Effector CD4-positive, alpha-beta T cell (primary cell): ENCODE measurements around the gene ZFPM1.

Experiments used
- DNase-seq: peaks from one replicate; pipeline ENCODE4 v3.0.0-alpha.2; 2020

The ZFPM1 gene

DNA sequence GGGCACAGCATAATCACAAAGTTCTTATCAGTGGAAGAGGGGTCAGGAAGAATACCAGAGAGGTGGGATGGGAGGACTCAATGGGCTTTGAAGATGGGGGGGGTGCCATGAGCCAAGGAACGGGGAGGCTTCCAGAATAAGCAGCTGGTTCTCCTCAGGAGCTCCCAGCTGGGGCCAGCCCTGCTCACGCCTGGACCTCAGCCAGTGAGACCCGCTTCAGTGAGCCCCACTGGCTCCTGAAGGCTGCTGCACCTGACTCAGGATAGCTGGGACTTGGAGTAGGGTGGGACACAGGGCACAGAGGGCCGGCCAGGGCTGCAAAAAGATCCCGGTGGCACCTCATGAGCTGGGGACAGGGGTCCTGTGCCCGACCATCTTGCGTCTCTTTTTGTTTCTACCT lies 92.7 kb downstream of the ZFPM1 start:
- DNase-seq: no peak

DNA sequence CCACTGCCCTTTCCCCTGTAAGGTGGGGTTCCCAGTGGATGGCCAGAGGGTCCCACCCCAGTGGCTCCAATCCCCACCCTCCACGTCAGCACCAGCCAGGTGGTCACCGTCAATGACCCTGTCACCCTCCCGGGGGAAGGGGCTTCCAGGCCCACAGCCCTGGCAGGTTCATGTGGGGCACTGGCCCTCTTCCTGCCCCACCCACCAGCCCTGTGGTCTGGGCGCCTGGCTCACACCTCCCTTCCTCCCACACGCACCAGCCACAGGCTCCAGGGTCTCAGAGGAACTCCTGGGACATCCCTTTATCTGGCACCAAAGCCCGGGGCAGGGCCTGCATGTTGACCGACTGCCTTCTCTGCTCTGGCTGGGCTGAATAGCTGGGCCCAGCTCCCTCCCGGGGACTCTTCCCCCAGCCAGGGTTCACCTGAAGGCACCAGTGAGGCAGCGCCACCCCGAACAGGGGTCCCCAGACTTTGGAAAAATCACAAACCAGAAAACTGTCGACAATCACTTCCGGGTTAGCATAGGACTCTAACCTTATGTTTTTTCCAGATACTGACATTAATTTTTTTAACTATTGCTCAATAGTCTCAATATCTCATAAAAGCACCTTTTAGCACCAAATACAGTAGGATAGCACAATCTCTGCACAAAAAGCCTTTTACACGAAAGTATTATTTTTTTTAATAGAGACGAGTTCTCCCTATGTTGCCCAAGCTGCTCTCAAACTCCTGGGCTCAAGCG lies 95.2 kb downstream of the ZFPM1 start:
- DNase-seq: no peak

DNA sequence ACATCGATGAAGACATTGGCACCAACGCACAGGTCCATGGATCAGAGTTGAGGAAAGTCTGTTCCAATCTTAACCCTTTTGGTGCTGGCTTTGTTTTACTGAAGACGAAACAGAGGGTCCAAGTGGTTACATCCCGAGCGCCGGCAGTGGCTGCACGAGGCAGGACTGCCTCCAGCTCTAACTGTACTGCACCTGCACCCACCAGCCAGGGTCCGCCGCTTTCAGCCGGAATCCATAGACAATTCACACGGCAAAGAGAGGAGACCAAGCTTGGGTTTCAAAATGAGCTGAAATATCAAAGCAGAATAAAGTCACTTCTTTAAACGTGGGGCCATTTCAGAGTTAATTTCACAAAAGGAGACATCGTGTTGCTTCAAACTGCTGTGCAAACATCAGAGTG lies 95.9 kb downstream of the ZFPM1 start:
- no peak for DNase-seq

DNA sequence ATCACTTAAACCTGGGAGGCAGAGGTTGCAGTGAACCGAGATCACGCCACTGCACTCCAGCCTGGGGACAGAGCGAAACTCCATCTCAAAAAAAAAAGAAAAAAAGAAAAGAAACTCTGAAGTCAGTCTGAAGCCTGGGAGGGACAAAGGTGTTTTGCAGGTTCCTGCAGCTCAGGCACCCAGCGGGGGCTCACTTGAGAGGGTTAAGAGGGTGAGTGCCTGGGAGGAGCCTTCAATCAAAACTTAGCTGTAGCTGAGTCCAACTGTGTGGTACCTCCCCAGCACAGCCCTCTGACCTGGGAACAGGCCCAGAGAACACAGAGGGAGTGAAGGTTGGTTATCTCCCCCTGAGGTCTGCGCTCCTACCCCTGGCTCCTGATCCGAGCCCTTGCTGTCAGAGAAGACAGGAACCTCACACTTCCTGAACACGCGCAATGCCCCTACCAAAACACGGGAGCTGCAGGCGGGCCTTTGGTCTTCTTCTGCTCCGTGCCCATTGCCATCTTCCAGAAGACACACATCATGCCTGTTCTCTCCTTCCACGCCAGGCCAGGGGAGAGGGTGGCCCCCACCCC lies 96.7 kb downstream of the ZFPM1 start:
- DNase-seq: no peak

DNA sequence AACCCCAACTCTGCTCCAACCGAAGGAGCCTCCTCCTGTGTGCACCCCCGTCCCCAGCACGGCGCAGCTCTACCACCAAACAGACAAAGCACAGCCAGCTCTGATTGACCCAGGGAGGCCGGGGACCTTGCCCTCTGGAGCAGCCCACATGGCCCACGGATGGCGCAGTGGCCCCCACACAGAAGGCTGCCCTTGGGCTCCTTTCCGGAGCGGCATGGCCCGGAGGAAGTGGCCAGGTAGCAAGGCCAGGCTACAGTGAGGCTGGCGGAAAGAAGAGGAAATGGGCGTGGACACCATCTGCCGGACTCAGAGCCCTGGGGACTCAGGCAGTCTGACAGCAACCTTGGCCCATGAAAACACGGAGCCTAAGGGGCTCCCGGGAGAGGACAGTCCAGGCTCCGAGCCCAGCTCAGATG lies 97.2 kb downstream of the ZFPM1 start:
- DNase-seq: no peak

DNA sequence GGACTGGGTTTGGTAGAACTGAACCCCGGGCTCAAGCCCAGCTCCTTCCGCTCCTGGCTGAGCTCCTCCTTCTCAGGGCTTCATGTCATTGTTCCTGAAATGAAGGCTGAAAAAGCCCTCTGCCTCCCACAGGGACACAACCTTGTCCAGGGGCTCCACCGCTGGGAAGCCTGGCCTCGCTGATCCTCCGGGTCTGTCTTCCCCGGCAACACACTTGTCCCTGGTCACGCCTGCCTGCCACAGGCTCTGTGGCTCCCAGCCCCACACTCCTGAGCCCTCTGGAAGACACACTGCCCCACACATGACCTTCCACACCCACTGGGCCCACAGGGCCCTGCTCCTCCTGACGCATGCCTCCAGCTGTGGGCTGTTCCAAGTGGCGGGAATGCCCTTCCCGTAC lies 99.1 kb downstream of the ZFPM1 start:
- no peak for DNase-seq

DNA sequence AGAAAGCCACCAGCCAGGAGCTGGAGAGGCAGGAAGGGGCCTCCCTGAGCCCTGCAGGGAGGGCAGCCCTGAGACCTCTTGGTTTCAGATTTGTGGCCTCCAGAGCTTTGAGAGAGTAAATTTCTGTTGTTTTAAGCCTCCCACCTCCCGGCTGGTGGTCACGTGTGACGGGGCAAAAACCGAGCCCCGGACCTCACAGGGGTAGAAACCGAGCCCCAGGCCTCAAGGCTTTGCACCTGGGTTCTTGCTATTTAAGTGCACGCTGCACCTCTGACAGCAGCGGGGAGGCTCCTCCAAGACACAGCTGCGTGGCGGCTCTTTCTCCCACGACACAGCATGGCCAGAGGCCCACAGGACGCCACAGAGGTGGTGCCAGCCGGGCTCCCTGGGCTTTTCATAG lies 99.7 kb downstream of the ZFPM1 start:
- no peak for DNase-seq

DNA sequence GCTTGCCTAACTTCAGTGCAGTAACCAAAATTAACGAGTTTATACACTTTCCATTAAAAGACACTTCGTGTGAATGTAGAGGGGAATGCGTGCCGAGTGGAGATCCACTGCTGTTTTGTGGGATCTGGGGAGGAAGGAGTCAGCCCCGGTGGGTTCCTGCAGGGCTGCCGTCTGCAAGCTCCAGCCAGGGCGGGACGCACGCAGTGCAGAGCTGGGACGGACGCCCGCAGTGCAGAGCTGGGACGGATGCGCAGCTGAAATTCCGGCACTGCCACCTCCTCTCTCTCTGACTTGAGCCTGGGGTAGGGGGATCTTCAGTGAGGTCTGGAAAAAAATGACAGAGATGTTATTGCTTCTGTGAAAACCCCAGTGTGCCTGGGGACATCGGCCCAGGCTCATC lies 100.7 kb downstream of the ZFPM1 start:
- DNase-seq: no peak

DNA sequence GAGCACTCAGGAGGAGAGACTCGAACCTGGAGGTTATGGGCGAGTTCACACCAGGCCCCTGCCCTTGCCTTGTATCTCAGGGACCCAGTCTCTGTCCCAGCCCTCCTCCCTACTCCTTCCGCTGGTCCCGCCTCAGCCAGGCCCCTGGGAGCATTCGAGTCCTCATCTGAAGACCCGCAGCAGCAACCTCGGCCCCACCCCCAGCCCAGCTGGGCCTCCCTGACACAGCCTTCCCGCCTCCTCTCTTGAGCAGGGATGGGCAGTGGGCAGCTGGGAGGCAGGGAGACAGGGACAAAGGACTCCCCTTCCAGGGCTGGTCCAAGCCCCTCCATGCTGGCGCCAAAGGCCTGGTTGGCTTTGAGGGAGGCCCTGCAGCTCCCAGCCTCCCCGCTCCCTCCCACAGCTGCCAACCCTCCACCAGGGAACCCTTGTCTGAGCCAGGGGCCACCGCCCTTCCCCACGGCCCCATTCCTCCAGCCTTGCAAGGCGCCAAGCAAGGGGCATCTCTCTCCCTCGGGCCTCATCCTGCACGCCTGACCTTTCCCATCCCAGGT lies 101.7 kb downstream of the ZFPM1 start:
- no peak for DNase-seq

DNA sequence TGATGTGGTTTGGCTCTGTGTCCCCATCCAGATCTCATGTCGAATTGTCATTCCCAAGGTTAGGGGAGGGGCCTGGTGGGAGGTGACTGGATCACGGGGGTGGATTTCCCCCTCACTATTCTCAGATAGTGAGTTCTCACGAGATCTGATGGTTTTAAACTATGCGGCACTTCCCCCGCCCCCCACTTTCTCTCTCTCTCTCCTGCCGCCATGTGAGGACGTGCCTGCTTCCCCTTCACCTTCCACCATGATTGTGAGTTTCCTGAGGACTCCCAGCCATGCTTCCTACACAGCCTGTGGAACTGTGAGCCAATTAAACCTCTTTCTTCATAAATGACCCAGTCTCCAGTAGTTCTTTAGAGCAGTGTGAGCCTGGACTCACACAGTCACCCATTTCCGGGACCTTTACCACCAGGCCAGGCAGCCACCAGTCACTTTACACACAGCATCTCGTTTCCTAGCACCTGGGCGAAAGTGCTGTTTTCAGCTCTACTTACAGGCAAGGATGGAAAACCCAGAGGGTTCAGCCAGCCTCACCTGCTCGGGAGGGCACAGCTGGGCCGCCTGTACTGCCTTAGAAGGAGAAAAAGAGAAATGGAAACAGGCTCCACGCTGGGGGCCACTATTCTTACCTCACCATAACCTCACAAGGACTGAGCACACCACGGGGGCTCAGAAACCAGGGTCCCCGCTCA lies 103.4 kb downstream of the ZFPM1 start:
- DNase-seq: no peak

DNA sequence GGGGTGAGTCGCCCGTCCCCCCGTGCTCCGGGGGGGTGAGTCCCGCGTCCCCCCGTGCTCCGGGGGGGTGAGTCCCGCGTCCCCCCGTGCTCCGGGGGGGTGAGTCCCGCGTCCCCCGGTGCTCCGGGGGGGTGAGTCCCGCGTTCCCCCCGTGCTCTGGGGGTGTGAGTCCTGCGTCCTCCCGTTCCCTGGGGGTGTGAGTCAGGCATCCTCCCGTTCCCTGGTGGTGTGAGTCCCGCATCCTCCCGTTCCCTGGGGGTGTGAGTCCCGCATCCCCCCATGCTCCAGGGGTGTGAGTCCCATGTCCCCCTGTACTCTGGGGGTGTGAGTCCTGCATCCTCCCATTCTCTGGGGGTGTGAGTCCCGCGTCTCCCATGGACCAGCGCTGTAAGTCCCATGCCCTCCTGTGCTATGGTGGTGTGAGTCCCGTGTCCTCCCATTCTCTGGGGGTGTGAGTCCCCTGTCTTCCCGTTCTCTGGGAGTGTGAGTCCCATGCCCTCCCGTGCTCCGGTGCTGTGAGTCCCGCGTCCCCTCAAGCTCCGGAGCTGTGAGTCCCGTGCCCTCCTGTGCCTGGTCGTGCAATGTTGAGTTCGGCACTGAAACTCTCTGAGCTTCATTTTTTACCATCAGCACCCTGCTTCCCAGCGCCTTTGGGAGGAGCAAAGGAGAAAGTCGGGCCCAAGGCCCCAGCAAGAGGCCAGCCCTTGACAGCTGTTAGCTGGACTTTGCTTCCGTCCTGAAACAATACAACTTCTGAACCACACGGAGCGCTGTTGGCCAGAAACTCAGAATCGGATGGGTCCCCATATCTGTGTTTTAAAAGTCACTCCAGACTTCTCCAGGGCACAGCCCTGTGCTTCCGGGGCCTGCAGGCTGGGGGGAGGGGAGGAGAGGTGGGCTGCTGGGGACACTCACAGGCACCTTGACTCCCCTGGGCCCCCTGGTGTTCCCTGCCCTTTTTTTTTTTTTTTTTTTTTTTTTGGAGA lies 105.7 kb downstream of the ZFPM1 start:
- DNase-seq: no peak

DNA sequence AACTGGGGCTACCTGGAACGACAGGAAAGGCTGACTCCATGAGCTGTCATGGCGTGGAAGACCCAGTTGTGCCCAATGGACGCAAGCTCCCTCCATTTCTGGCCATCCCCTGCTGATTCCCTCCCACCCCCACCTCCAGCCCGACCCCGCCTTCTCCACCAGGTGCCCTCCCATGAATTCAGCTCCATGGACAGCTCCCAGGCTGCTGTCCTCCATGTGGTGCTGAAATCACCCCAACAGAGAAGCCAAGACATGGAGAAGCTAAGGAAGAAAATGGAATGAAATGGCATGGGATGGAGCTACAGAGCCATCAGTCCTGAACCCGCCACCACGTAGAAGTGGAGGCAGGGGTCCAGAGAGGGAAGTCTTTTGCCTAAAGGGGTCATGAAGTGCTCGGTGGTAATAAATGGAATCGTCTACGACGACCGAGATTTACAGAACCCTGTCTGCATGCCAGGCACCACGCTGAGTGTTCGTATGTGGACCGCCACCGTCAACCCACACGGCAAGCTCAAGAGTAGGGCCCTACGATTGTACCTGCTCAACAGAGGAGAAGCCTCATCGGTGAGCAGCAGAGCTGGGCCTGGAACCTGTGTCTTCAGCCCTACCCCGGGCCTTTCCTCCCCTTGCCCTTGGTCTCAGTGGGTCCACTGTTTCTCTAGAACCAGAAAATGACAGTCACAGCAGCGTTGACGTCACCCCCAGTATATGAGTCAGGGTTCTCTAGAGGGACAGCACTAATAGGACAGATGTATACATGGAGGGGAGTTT lies 107.8 kb downstream of the ZFPM1 start:
- DNase-seq: no peak

DNA sequence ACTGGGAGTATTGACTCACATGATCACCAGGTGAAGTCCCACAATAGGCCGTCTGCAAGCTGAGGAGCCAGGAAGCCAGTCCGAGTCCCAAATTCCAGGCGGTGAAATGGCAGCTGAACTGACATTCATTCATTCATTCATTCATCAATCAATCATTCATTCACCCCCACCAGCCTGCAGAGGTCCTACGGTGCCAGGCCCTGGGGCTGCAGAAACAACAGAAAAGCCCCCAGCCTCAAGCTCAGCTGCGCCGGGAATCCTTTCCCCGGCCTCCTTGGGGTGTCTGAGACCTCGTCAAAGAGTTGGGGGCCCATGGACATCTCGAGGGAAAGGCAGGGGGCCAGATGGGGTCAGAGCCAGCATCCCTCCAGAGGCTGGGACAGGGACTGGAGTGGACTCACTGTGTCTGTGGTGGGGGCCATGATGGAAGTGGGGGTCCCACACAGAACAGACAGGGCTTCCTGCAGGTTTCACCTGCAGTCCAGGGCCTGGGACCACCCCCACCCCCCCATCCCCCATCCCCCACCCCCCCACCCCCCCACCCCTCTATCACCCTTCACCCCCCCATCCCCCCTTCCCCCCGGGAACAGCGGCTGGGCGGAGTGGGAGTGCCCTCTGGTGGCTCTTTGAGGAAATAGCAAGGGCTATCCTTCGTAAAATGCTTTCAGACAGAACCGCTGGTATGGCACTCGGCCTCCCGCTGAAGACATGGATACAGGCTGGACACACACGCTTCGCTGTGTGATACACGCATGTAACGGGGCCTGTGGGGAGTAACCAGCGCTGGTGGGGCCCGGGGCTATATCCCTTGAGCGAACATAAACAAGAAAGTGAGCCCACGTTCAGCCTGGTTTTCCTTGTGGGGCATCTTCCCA lies 108.6 kb downstream of the ZFPM1 start:
- DNase-seq: peak; percentile 36

DNA sequence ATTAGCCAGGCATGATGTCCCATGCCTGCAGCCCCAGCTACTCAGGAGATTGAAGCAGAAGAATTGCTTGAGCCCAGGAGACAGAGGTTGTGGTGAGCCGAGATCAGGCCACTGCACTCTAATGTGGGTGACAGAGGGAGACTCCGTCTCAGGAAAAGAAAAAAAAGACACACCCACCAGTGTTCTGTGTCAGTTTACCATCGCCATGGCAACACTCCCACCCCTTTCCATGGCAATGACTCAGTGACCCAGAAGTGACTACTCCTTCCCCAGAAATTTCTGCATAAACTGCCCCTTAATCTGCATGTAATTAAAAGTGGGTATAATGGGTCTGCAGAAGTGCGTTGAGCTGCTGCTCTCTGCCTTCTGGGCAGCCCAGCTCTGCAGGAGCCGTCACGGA lies 113.1 kb downstream of the ZFPM1 start:
- no peak for DNase-seq

DNA sequence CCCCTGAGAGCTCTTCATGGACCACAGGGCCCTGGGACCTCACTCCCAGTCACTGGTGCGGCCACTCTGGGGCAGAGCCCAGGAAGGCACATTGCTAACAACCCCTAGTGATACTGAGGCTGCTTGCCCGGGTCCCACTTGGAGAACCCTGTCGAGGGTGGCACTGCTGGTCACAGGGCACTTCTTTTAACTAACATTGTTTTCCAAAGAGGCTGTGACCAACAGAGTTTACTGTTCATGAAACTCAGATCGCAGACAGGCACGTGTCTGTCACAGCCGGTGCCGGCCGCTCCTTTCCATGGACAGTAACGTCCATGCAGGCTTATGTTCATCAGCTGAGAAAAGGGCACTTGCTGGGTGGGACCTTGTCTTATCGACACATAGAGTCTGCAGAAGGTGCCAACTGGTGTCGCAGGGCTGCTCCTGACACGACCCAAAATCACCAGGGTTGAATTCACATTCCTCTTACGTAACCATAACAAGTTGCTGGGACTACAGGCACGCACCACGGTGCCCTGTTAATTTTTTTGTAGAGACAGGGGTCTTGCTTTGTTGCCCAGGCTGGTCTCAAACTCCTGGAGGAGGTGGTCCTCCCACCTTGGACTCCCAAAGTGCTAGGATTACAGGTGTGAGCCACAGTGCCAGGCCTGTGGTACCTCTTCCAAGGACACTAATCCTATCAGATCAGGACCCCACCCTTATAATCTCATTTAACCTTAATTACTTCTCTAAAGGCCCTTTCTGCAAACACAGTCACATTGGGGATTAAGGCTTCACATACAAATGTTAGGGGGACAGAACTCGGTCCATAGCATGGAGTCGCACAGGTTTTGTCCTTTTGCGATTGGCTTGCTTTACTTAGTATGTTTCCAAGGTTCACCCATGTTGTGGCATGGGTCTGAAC lies 115.9 kb downstream of the ZFPM1 start:
- DNase-seq: no peak

DNA sequence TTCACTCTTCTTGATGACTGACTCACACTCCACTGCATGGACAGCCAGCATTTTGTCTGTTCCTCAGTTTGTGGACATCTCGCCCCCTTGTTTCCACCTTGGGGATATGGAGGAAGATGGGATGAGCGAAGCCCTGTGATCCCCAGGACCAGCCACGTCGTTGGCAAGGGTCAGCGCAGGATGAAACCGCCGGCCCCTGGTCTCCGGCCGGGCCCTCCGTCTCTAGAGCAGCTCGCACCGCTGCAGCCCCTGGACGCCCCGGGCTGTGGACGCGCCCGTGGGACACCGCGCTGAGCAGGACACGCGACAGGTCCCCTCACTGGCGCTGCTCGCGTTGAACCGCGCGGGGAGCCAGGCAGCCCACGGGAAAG lies 116.5 kb downstream of the ZFPM1 start:
- no peak for DNase-seq

DNA sequence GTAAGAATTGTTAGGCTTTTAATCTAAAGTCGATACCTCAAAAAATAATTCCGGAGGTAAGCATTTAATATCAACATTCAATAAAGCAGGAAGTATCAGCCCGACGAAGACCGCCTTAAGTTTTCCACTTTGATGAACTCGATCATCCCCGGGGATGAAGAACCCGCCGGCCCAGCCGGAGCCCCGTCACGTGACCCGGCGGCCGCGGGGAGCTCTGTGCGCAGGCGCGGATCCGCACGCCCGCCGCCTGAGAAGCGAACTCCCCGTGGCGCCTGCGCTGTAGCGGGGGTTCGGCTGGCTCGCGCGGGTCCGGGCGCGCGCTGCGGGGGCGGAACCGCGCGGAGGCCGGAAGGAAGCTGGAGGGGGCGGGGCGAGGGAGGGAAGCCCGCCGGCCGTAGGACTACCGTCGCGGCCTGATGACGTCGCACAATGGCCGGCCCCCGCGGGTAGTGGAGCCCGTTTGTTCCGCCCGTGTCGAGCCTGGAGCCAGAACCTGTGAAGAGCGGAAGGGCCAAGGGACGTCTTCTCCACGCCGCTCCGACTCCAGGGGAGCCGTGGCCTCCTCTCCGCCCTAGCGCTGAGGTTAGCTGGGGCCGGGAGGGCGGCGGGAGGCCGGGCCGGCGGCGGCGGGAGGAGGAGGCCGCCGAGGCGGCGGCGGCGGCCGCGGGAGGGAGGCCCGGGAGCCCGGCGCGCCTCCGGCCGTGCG lies 117.1 kb downstream of the ZFPM1 start, which contains the start of gene ZC3H18:
Gene ZC3H18 (plus strand): TSS at position 419 of the 706 bp plus-strand sequence. CDS start 6,721 bp downstream, outside the sequence.
- DNase-seq: peak; percentile 98

DNA sequence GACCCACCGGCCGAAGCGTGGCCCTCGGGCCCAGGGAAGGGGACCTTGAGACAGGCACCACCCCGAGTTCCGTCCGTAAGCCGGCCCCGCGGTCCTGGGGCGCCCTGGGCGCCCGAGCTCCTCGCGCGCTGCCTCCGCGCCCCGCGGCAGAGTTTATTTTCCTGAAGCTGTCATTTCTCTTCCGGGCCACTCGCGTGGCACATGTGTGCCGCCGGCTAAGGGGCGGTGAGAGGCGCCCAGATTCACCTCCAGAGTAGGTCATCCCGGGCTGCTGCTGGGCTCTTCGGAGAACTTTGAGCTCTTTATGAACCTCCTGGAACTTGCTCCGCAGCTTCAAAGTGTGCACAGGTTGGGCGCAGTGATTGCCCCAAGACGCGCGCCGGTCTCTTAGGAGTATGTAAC lies 117.6 kb downstream of the ZFPM1 start:
- DNase-seq: peak; percentile 29

DNA sequence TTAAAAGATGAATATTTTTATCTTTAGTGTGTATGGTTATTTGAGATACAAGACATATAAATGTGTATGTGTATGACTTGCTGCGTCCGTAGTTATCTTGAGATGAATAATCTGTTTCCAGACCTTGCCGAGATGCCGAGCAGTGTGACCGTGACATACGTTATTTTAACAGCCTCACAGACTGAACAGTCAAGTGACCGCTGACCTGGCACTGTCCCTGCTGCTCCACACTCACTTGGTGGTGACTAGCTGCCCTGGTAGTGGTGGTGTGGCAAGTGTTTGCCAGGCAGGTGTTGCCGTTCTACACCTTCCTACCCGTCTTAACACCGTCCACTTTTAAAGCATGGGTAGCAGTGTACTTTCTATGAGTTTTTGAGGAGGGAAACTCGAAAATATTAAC lies 122.2 kb downstream of the ZFPM1 start:
- no peak for DNase-seq
